Measurements from ENCODE around the gene ACAN.

GRCh38 chr15:88802991-88803240 lies 320 bp upstream of the ACAN start:
- no peak for TF ChIP-seq CTCF (IDR thresholded peaks at IDR 0.05)
- no peak for TF ChIP-seq POLR2A (IDR thresholded peaks at IDR 0.05)
